GM19099 (cell line): Measurements from ENCODE around the gene PRKAR1B.

Experiments used
- POLR2A ChIP-seq: IDR thresholded peaks from 3 replicates; pipeline ENCODE4 v1.6.1; 2011; ENCODE audit warnings: low read depth; ENCODE audit not compliant: insufficient read length; ENCODE audit errors: extremely low read depth

Gene PRKAR1B

DNA sequence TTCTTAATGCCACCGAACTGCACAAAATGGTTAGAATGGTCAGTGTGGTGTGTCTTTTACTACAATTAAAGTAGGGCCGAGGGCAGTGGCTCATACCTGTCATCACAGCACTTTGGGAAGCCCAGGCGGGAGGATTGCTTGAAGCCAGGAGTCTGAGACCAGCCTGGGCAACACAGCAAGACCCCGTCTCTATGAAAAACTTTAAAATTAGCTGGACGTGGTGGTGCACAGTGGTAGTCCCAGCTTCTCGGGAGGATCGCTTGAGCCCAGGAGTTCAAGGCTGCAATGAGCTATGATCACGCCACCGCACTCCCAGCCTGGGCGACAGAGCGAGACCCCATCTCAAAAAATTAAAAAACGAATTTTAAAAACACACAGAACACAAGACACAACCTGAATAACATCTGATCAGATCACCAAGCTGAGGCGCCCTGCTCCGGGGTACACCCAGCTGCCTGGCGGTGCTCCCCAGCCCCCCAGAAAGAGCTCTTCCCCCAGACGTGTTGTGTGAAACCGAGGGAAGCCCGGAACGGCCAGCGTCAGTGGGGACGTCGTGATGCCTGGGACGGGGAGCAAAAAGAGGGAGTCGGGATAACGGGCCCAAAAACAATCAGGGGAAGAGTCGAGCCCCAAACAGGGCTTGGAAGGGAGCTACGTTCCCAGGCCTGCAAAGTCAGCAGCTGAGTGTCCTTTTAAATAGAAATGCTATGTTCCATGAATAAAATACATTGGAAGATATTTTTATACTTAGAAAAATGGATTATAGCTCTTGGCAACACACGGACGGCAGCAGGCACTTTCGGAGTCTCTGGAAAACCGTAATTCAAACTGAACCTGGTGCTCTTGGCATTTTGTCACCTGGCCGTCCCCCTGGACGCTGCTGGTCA is 126.7 kb downstream of the PRKAR1B start:
- TF ChIP-seq POLR2A = no peak

DNA sequence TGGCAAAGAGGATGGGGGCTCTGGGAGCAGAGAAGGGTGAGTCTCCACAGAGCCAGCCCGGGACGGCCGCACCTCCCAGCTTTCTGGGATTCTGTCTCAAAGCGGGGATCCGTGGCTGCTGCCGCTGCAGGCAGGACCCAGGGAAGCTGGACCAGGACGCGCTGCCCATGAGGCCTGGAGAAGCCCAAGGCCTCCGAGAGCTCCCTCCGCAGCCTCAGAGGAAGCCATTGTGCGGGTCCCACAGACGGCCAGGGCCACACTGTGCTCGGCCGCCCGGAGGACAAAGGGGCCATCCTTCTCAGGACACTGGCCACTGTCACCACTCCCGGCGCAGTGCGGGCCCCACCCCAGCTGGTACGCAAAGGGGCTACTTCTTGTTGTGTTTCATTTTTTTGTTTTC is 128.2 kb downstream of the PRKAR1B start:
- no peak for TF ChIP-seq POLR2A

DNA sequence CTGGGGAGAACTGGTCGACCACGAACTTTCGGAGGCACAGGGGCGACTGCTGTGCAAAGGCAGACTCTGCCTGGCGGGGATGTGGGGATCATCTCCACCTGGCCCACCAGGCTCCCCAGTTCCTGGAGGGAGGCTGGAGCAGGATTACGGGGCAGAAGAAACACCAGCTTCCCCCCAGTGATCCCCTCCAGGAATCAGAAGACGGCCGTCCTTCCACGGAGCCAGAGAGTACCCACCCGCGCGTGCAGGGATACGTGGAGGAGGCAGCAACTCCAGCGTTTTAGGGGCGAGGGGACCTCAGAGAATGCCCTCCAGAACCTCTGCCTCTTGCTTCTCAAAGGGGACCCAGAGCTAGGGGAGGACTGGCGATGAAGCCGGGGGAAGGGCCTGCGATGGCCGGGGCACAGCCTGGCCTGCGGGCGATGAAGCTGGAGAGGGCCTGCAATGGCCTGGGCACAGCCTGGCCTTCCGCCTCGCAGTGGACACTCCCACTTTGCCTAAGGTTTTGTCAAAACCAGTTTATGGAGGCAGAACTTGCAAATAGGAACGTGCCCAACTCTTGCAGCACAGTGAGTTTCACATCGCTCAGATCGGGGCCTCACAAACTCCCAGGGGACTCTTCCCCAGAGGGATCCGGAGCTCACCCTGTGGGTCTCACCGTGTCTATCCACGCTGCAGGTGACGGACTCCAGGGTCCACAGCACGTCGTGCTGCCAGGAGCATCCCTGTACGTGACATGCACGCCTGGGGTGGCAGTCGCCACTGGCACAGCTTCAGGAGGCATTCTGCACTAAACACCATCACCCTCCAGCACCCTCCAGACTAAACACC is 129.5 kb downstream of the PRKAR1B start:
- TF ChIP-seq POLR2A = no peak

DNA sequence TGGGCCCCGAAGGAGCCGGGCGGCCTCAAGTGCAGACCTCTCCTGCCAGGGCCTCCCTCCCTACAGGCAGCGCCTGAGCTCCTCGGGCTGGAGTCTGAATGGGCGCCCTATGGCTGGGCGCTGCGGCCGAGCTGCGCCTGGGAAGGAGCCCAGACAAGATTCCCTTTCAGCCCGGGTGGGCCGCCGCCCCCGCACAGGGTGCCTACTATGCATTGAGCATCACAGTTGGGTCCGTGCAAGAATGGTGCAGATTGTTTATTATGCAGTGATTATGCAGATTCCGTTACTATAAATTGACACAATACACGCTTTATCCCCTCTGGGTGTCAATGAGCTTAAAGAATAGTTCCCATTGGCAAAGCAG is 130.3 kb downstream of the PRKAR1B start:
- no peak for TF ChIP-seq POLR2A

DNA sequence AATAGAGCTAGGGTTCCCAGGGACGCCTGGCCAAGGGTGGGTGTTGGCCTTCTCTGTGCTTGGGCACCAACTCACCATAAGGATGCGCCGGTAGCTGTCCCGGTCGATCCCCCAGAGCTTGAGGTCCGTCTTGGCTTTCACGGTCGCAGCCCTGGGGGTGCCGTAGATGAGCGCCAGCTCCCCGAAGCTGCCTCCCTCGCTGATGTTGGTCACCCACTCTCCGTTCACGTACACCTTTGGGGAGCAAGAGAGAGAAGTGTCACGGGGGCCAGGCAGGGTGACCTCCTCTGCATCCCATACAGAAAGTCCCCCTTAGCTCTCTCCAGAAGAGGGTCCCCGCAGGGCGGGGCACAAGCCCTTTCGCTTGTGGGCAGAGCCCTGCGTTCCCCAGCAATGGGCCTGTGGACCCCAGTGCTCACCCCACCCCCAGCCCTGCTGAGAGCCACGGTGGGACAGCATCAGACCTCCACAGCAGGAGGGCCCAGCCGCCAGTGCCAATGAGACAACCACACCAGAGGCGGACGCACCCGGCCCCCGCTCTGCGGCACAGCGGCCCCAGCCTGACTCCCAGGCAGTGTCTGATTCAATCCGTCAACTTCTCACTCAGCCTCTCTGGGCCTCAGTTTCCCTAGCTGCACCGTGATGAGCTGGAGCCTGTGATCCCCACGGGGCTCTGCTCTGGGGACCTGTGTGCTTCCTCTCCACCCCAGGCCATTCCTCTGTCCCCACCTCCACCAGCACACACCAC is 130.8 kb downstream of the PRKAR1B start:
- no peak for TF ChIP-seq POLR2A

DNA sequence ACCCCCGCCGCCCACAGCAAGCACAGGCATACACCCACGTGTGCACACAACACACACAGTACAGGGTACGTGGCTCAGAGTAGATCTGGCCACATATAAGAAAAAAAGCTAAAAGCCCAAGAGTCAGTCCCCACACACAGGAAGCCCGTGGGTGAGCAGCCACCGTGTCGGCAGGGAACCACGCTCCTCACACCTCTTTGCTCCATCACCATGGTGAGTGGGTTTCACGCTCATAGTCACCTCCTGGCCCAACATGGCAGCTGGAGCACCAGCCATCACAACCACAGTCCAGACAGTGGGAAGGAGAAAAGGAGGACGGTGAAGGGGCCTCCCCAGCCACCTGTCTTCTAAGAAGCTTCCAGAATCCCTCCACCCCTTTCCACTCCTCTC is 131.5 kb downstream of the PRKAR1B start:
- no peak for TF ChIP-seq POLR2A

DNA sequence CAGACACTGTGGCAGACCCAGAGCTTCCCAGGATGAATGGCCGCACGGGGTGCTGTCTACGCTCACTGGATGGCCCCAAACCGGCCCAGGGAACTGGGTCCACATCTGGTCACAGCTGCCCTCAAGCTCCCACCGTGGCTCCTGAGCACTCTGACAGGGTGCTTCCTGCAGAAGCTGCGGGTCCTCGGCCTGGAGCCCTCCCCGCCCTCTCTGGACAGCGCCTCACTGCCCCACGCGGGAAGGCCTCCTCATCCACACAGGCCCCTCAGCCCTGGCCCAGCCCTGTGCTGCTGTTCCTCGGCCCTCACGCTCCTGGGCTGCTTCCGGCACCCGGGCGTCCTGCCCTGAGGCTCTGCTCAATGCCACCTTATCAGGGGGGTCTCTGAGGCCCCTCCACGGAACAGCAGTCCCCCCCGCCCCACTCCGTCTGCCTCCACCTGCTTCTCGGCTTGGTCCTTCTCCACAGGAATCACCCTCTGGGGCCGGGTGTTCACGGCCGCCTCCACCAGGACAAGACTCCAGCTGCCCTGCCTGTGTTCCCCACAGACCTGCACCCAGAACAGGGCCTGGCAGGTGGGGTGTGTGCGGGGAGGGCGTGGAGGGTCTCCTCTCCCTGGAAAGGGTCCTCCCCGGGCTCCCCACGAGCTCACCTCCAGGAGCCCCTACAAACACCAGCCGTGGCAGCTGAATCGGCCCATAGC is 132.0 kb downstream of the PRKAR1B start:
- TF ChIP-seq POLR2A = no peak

DNA sequence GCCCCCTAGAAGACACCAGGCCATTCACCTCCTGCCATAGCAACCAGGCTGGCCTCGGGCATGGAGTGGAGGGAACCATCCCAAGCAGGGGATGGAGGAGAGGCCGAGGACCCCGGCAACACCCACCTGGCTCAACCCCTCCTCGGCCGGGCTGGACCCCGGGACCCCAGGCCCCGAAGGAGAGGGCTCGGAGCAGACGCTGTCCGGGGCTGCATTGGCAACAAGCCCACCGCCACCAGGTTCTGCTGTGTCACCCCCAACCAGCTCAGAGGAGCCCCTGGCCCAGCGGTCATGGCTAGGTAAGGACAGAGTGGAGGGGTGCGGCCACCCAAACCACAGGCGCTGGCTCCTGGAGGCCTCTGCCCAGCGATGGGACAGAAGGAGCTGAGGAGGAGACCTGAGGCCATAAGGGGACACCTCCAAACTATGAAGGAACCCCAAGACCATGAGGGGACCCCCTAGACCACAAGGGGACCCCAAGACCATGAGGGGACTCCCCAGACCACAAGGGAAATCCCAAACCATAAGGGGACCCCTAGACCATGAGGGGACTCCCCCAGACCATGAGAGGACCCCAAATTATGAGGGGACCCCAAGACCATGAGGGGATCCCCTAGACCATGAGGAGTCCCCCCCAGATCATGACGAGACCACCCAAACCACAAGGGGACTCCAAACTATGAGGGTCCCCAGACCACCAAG is 132.7 kb downstream of the PRKAR1B start:
- TF ChIP-seq POLR2A = no peak

DNA sequence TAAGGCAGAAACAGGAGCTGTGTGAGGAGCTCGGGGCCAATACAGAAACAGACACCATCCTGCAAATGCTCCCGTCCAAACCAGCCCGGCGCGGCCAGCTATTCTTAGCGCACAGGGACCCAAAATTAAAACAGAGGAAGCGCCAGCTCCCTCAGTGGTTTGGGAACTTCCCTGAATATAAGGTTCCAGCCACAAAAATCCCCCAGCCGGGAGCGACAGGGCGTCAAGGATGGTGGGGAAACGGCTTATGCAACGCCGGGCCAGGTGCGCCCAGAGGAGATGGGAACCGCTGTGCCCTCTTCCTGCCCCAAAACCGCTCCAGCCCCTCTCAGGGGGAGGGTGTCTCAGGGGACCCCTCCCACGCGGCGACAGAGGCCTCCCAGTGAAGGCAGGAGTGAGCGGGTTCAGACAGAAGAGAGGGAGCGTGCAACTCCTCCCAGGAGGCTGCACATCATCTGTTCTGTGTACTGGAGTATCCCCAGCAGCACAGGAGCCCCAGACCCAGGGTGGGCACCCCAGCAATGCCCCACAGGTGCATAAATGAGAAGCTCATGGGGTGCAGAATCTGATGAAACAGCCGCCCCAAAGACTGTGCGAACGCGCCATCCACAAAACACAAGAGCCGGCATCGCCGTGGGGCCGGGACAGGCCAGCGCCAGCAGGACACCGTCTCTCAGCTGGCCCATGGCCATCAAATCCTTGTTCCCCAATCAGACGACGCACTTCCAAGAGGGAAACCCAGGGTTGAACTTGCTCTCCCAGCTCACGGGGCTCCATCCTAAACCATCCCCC is 133.6 kb downstream of the PRKAR1B start:
- no peak for TF ChIP-seq POLR2A

DNA sequence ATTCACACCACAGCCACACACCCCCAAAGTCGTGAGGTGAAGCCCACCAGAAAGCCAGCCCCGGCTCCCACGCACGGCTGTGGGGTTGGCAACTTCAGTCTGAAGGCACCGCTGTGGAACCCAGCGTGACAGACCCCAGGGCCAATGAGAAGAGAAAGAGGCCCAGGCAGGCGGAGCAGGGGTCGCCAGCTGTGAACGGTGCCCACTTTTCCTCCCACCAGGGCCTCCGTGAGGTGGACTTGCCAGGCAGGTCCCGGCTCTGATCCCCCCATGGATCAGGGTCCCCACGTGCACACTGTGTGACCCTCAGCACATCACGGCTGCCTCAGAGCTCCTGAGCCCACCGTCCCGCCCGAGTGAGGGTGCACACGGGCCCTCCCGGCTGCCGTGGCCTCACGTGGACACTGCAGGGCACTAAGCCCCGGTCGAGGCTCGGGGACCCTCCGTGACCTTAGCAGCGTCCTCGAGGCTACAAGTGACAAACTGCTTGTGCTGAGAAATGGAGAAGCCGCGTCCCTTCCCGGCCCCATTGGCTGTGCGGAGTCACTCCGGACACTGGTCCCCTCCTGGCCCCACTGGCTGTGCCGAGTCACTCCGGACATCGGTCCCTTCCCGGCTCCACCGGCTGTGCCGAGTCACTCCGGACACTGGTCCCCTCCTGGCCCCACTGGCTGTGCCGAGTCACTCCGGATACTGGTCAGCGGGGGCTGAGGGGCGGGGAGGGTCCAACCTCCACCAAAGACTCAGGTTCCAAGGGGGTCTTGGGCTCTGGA is 135.0 kb downstream of the PRKAR1B start:
- no peak for TF ChIP-seq POLR2A

DNA sequence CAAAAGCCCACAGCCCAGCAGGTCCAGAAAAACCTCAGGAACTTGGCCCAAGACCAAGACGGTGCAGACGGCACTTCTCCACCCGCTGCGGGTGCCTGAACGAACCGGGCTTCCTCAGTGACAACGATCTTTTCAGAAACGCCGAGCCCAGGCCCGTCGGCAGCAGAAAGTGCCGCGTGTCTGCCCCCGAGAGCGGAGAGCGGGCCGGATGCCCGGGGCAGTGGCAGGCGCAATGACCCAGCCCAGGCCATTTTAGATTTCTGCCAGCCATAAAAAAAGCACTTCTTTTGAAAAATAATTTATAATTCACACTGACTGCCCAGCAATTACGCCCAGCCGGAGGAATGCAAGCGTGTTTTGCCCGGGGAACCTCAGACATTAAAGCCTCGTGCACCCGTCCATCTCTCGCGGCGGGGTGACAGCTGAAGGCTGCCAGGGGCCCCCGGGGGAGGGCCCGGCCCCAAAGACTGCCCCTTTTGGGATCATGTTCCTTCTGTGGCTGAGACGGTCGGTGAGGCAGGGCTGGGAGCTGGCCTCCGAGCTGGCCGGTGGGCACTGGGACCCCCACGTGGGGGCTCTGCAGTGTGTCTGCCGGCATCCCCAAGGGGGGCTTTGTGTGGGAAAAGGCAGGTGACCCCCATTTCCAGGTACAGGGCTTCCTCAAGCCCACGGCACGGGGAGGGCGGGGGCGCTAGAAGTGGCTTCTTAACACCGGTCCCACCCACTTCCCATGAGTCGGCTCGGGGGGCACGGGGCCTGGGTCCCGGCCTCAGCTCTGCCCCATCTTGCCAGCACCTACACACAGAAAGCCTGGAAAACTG is 136.1 kb downstream of the PRKAR1B start:
- TF ChIP-seq POLR2A = no peak
